Right lobe of liver (tissue), 6 donors: ENCODE results near the gene SMLR1. TPM values are rescaled to one million over a fixed set of nuclear protein-coding genes. Genes with fewer than 3 reads are reported as not detected.

Source experiments
- ATAC-seq, 4 donors: fragments of 200-7000 bp; cut with Tn5 transposase; one replicate each; pipeline ENCODE4 v1.9.1; 2020; ENCODE audit warnings: mild to moderate bottlenecking in 4 of 4, moderate library complexity in 4 of 4
- DNase-seq, 3 donors: peaks; one replicate each; pipeline ENCODE4 v3.0.0-alpha.2; 2020
- H3K27ac ChIP-seq, 3 donors: fragments of 200-600 bp; one replicate each; pipeline ENCODE4 v1.8.0; 2022
- H3K27me3 ChIP-seq, 2 donors: fragments of 200-600 bp; one replicate each; pipeline ENCODE4 v1.8.0; 2022
- H3K36me3 ChIP-seq, 4 donors: fragments of 200-600 bp; sonication (generic) in 1 of 4; one replicate each; pipeline versions ENCODE4 v1.5.1 to v1.8.0; 2017 to 2022; ENCODE audit warnings: control low read depth in 1 of 4
- H3K4me1 ChIP-seq, 4 donors: fragments of 200-600 bp; sonication (generic) in 1 of 4; one replicate each; pipeline versions ENCODE4 v1.5.1 to v1.8.0; 2017 to 2022; ENCODE audit warnings: control low read depth in 1 of 4
- H3K4me3 ChIP-seq, 3 donors: fragments of 200-600 bp; one replicate each; pipeline ENCODE4 v1.8.0; 2022
- H3K9me3 ChIP-seq, 4 donors: fragments of 200-600 bp; sonication (generic) in 1 of 4; one replicate each; pipeline versions ENCODE4 v1.5.1 to v1.8.0; 2017 to 2022; ENCODE audit warnings: control low read depth in 1 of 4
- POLR2A ChIP-seq: fragments of 450-650 bp; IDR thresholded peaks from one replicate; pipeline ENCODE4 v1.6.1; 2017; ENCODE audit warnings: antibody characterized with exemption, mild to moderate bottlenecking
- WGBS: methylation state at CpG from one replicate; pipeline ENCODE4 v1.1.6; 2018; ENCODE audit warnings: low coverage, low lambda C conversion rate; ENCODE audit not compliant: insufficient coverage; ENCODE audit errors: missing lambda C conversion rate; 5-methylcytosine and 5-hydroxymethylcytosine counted together
- intact Hi-C, 2 donors: fragments of 100-400 bp; cut with DNase I; formaldehyde crosslinking; loops; one replicate each; pipeline versions ENCODE4 v1.11.2 to v1.14.1; 2022
- total RNA-seq, 6 experiments: library from RNA; depleted of rRNA in 2 of 6; stranded (reverse); fragments of >200 nt in 2 of 6; fragmentation: NEBNext Ultra II Directional in 3 of 6; extraction: Animal tissue kit (Norgen Biotek cat#: 25700) in 3 of 6; gene quantifications; one replicate each; pipeline versions ENCODE4 v1.1.0 to v1.2.4, GENCODE V29; 2016 to 2023
- TF ChIP-seq, protein P1 (sequence below), 4 donors: fragments of 200-600 bp in 3 of 4; fragments of 450-650 bp in 1 of 4; IDR thresholded peaks; one replicate each; pipeline versions ENCODE4 v1.5.1 to v1.8.0; 2016 to 2022; ENCODE audit warnings: antibody characterized with exemption in 4 of 4, mild to moderate bottlenecking in 2 of 4
- donor health status: DM: no; HTN: yes; CAD: no.
- donor health status: DM: no; HTN: no; CAD: no.
- donor health status: DM: no; HTN: no; CAD: no.
- donor health status: DM: no; HTN: yes; CAD: no.
- donor health status: DM: no; HTN: yes; CAD: no.

The SMLR1 gene
- total RNA-seq, 6 experiments from 2014 or later: 10.7 to 46.4 (median 20.1) TPM

- ATAC-seq: no peak
- Histone ChIP-seq H3K4me3 (no peak overlapping the region), H3K27ac (no peak overlapping the region), H3K27me3 (no peaks in the 10 kb centered on the region), H3K36me3 (no peaks in the 10 kb centered on the region), H3K9me3 (no peaks in the 10 kb centered on the region), H3K4me1 (peaks cover 0 to 25% (median 7%) of the 10 kb centered on the region in 4 donors)
- TF ChIP-seq POLR2A: no peak
- TF ChIP-seq, protein P1, sequence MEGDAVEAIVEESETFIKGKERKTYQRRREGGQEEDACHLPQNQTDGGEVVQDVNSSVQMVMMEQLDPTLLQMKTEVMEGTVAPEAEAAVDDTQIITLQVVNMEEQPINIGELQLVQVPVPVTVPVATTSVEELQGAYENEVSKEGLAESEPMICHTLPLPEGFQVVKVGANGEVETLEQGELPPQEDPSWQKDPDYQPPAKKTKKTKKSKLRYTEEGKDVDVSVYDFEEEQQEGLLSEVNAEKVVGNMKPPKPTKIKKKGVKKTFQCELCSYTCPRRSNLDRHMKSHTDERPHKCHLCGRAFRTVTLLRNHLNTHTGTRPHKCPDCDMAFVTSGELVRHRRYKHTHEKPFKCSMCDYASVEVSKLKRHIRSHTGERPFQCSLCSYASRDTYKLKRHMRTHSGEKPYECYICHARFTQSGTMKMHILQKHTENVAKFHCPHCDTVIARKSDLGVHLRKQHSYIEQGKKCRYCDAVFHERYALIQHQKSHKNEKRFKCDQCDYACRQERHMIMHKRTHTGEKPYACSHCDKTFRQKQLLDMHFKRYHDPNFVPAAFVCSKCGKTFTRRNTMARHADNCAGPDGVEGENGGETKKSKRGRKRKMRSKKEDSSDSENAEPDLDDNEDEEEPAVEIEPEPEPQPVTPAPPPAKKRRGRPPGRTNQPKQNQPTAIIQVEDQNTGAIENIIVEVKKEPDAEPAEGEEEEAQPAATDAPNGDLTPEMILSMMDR (IDR thresholded peaks at IDR 0.05): no peak
- WGBS: 15% methylated on average over 1 of the region's 1 CpG
- intact Hi-C loops: no loop called here
- no peak for DNase-seq
These were observed 4.5 kb upstream of the SMLR1 start for GRCh38 chr6:130822736-130823135.

DNA sequence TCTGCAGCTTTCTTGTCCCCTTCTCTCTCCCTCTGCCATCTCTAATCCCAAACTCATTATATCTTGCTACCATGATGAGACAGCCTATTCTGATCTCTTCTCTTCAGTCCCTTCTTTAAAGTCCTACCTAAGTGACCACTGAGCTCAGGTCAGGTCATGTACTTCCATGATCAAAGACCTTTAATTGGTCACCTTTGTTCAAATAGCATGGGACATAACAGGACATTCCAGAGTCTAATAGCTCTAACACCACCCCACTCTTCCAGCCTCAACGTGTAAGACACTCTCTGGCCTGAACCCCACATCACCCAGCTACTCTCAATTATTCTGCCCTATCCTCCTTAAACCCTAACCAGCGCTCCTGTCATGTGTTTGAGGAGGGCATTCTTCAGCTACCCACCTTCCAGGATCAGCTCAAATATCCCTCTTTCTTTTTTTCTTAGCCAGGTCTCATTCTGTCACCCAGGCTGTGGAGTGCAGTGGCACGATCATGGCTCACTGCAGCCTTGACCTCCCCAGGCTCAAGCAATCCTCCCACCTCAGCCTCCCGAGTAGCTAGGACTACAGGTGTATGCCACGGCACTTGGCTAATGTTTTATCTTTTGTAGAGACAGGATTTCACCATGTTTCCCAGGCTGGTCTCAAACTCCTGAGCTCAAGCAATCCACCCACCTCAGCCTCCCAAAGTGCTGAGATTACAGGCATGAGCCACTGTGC is 2.1 kb upstream of the SMLR1 start:
- intact Hi-C loops: no loop called here
- DNase-seq: no peak
- Histone ChIP-seq H3K27me3 (no peaks in the 10 kb centered on the region), H3K9me3 (no peaks in the 10 kb centered on the region), H3K4me1 (peaks cover 0 to 27% (median 7%) of the 10 kb centered on the region in 4 donors), H3K36me3 (no peaks in the 10 kb centered on the region), H3K4me3 (no peak overlapping the region), H3K27ac (peak overlapping the region in 1 of 3 donors; percentile 9)
- WGBS: 48% methylated on average over 5 of the region's 5 CpGs
- no peak for TF ChIP-seq POLR2A
- TF ChIP-seq, protein P1 (IDR thresholded peaks at IDR 0.05): no peak
- ATAC-seq: peak in 3 of 4 donors; percentile 4 to 33 (median 9)

GRCh38 chr6:130825772-130826441 is 1.3 kb upstream of the SMLR1 start:
- DNase-seq: no peak
- TF ChIP-seq, protein P1 (IDR thresholded peaks at IDR 0.05): no peak
- no peak for TF ChIP-seq POLR2A
- peak in 1 of 4 donors; percentile 24 for ATAC-seq
- WGBS: 64% methylated on average over 1 of the region's 3 CpGs
- Histone ChIP-seq H3K4me3 (no peak overlapping the region), H3K27ac (peak overlapping the region in 1 of 3 donors; percentile 61), H3K9me3 (no peaks in the 10 kb centered on the region), H3K27me3 (no peaks in the 10 kb centered on the region), H3K36me3 (no peaks in the 10 kb centered on the region), H3K4me1 (peaks cover 0 to 34% (median 7%) of the 10 kb centered on the region in 4 donors)
- intact Hi-C loops: no loop called here

DNA sequence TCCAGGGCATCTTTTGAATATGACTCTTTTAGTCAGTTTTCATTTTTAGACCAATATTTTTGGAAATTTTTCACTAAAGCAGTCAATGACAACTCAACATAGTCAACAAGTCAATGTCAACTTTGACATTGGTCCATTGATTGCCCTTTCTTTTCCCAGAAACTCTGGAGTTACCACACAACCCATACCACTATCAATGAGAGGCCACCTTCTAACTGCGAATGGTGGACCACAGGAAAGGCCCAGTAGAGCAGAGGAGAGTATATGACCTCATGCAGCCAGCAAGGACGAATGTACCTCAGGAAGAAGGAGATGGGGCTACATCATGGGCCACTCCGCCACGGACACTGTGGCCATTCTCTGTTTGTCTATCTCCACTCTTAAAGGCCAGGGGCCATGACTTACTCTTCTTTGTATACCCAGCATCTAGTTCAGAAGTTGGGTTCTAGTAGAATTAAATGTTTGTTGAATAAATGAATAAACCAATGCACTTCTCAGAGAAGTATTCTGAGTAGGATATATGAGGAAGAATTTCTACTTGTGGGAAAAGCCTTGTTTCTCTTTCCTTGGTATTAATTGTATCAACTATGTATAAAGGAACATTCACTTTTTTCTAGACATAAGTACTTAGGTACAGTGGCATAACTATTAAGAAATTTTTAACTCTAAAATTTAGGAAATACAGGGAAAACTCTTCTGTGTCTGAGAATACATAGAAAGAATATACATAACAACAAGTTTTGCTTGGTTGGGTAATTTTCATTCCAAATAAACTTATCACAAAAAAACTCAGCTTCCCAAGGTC is 562 bp upstream of the SMLR1 start:
- H3K27ac ChIP-seq: peak overlapping the region in 2 of 3 donors; percentile 61 to 87
- peaks cover 0 to 40% (median 7%) of the 10 kb centered on the region in 4 donors for H3K4me1 ChIP-seq
- H3K9me3 ChIP-seq: no peaks in the 10 kb centered on the region
- DNase-seq (no peak), ATAC-seq (peak; percentile 13 to 44 (median 21))
- intact Hi-C loops: no loop called here
- WGBS: 46% methylated on average over 4 of the region's 4 CpGs
- no peaks in the 10 kb centered on the region for H3K27me3 ChIP-seq
- H3K36me3 ChIP-seq: no peaks in the 10 kb centered on the region
- peak overlapping the region in 2 of 3 donors; percentile 66 to 76 for H3K4me3 ChIP-seq
- TF ChIP-seq, protein P1 (IDR thresholded peaks at IDR 0.05): no peak
- no peak for TF ChIP-seq POLR2A
